SK-N-SH (cell line): ENCODE results near the gene OR52E6. TPM values are rescaled to one million over a fixed set of nuclear protein-coding genes. Genes with fewer than 3 reads are reported as not detected.

ENCODE experiments used
- CTCF ChIA-PET: fragments of 300-600, 350-600 bp; formaldehyde crosslinking; extraction: SDS; loops from one replicate; lab custom pipeline; 2021; lab: Yijun Ruan, JAX
- POLR2A ChIA-PET: fragments of 350-600 bp; sonication (Branson Sonifier 250); formaldehyde crosslinking; extraction: SDS; loops from one replicate; lab custom pipeline; 2020; ENCODE audit warnings: antibody characterized with exemption, inconsistent platforms; lab: Yijun Ruan, JAX
- DNase-seq: peaks from one replicate; pipeline ENCODE4 v3.0.0; 2012
- H2AFZ ChIP-seq: fragments of 200-600 bp; sonication (generic); 2 replicates; pipeline ENCODE4 v1.8.1; 2016; ENCODE audit warnings: antibody characterized with exemption, mild to moderate bottlenecking, low read depth
- H3F3A ChIP-seq: fragments of 200-600 bp; sonication (generic); replicated peaks from 2 replicates; pipeline ENCODE3; 2016; ENCODE audit warnings: antibody characterized with exemption, mild to moderate bottlenecking; ENCODE audit not compliant: insufficient read depth
- H3K27ac ChIP-seq, 2 experiments: fragments of 200-500 bp in 1 of 2; fragments of 200-600 bp in 1 of 2; sonication (Bioruptor generic) in 1 of 2; sonication (generic), shearing (Covaris generic) in 1 of 2; 2 replicates each; pipeline versions ENCODE4 v1.5.1 to v1.6.1; 2014 to 2016; ENCODE audit warnings: low read depth in 2 of 2, inconsistent platforms in 1 of 2, low read length in 1 of 2, mild to moderate bottlenecking in 1 of 2, mixed read lengths in 1 of 2
- H3K27me3 ChIP-seq: fragments of 200-600 bp; sonication (generic), shearing (Covaris generic); 2 replicates; pipeline ENCODE4 v1.6.1; 2016; ENCODE audit warnings: mixed run types; ENCODE audit not compliant: insufficient read depth
- H3K36me3 ChIP-seq, 2 experiments: fragments of 200-500 bp in 1 of 2; fragments of 200-600 bp in 1 of 2; sonication (Bioruptor generic) in 1 of 2; sonication (generic) in 1 of 2; replicated peaks in 1 of 2; 2 replicates each; pipeline versions ENCODE3 to v1.5.1; 2014 to 2016; ENCODE audit warnings: low read length in 1 of 2, mild to moderate bottlenecking in 1 of 2; ENCODE audit not compliant: insufficient read depth in 2 of 2, control insufficient read depth in 1 of 2
- H3K4me1 ChIP-seq, 2 experiments: fragments of 200-500 bp in 1 of 2; fragments of 200-600 bp in 1 of 2; sonication (Bioruptor generic) in 1 of 2; sonication (generic), shearing (Covaris generic) in 1 of 2; 2 replicates each; pipeline versions ENCODE4 v1.5.1 to v1.6.1; 2014 to 2016; ENCODE audit warnings: low read depth in 1 of 2, low read length in 1 of 2, mixed run types in 1 of 2; ENCODE audit not compliant: insufficient read depth in 2 of 2, control insufficient read depth in 1 of 2
- H3K4me2 ChIP-seq: fragments of 200-600 bp; sonication (generic), shearing (Covaris generic); 2 replicates; pipeline ENCODE4 v1.6.1; 2017; ENCODE audit warnings: mixed run types
- H3K4me3 ChIP-seq, 2 experiments: fragments of 200-500 bp in 1 of 2; fragments of 200-600 bp in 1 of 2; sonication (Bioruptor generic) in 1 of 2; sonication (generic), shearing (Covaris generic) in 1 of 2; 2 replicates each; pipeline versions ENCODE4 v1.5.1 to v1.8.1; 2014 to 2016; ENCODE audit warnings: low read depth in 2 of 2, inconsistent platforms in 1 of 2, low read length in 1 of 2, mild to moderate bottlenecking in 1 of 2, mixed read lengths in 1 of 2, moderate library complexity in 1 of 2
- H3K79me2 ChIP-seq: fragments of 200-600 bp; sonication (generic); 2 replicates; pipeline ENCODE4 v1.8.1; 2017; ENCODE audit warnings: mild to moderate bottlenecking; ENCODE audit not compliant: insufficient read depth
- H3K9ac ChIP-seq: fragments of 200-600 bp; sonication (generic); 2 replicates; pipeline ENCODE4 v1.6.1; 2017; ENCODE audit warnings: mixed run types
- H3K9me2 ChIP-seq: fragments of 200-600 bp; sonication (generic); 2 replicates; pipeline ENCODE4 v1.6.1; 2017; ENCODE audit warnings: mixed run types
- H3K9me3 ChIP-seq: fragments of 200-600 bp; sonication (generic); 2 replicates; pipeline ENCODE4 v1.6.1; 2017; ENCODE audit warnings: mixed run types, mild to moderate bottlenecking, moderate library complexity
- H4K20me1 ChIP-seq: fragments of 200-600 bp; sonication (generic); 2 replicates; pipeline ENCODE4 v1.6.1; 2017; ENCODE audit warnings: mild to moderate bottlenecking, mixed run types; ENCODE audit not compliant: insufficient read depth
- EZH2phosphoT487 ChIP-seq: fragments of 200-600 bp; sonication (generic); IDR thresholded peaks from 2 replicates; pipeline ENCODE4 v1.6.1; 2017; ENCODE audit warnings: low read depth, mixed run types, mild to moderate bottlenecking, antibody characterized with exemption, moderate library complexity, borderline replicate concordance
- FOSL2 ChIP-seq: IDR thresholded peaks from 2 replicates; pipeline ENCODE4 v1.4.0; 2012; ENCODE audit warnings: low read depth, mild to moderate bottlenecking, moderate library complexity, borderline replicate concordance
- FOXJ3 ChIP-seq: sonication (generic); formaldehyde crosslinking; IDR thresholded peaks from 2 replicates; pipeline ENCODE4 v1.5.1; 2020; ENCODE audit warnings: mild to moderate bottlenecking, missing genetic modification reagents
- GABPA ChIP-seq: IDR thresholded peaks from 2 replicates; pipeline ENCODE4 v1.4.0; 2012; ENCODE audit warnings: low read depth, mild to moderate bottlenecking
- JUND ChIP-seq: IDR thresholded peaks from 2 replicates; pipeline ENCODE4 v1.4.0; 2012
- POLR2AphosphoS5 ChIP-seq: IDR thresholded peaks from 2 replicates; pipeline ENCODE4 v1.6.1; 2012; ENCODE audit warnings: low read depth, low read length
- RCOR1 ChIP-seq: fragments of 150-350 bp; IDR thresholded peaks from 2 replicates; pipeline ENCODE4 v1.6.1; 2017; ENCODE audit warnings: antibody characterized with exemption, low read length
- RFX5 ChIP-seq: IDR thresholded peaks from 2 replicates; pipeline ENCODE4 v1.6.1; 2012; ENCODE audit warnings: mild to moderate bottlenecking, improper control_type of control experiment, low read length
- RXRA ChIP-seq: IDR thresholded peaks from 2 replicates; pipeline ENCODE4 v1.4.0; 2012; ENCODE audit warnings: low read depth, mild to moderate bottlenecking, borderline replicate concordance
- TAF1 ChIP-seq: IDR thresholded peaks from 2 replicates; pipeline ENCODE4 v1.6.1; 2012; ENCODE audit warnings: low read depth, mild to moderate bottlenecking, low read length, moderate library complexity, borderline replicate concordance
- WGBS: methylation state at CpG from one replicate; pipeline ENCODE4 v1.1.6; 2017; ENCODE audit warnings: low lambda C conversion rate; 5-methylcytosine and 5-hydroxymethylcytosine counted together
- polyA plus RNA-seq, 3 experiments: library from polyadenylated mRNA; depleted of rRNA; stranded (reverse); fragments of >200 nt; gene quantifications; 2 replicates each; pipeline ENCODE4 v1.2.3, GENCODE V29; 2012
- TF ChIP-seq, protein P1 (sequence below): fragments of 150-350 bp; IDR thresholded peaks from 2 replicates; pipeline ENCODE4 v1.6.1; 2016; ENCODE audit warnings: mild to moderate bottlenecking, low read depth, low read length
- TF ChIP-seq, protein P2 (sequence below): IDR thresholded peaks from 2 replicates; pipeline ENCODE4; 2012
- TF ChIP-seq, protein P3 (sequence below): IDR thresholded peaks from 2 replicates; pipeline ENCODE4 v1.4.0; 2012; ENCODE audit warnings: low read depth, borderline replicate concordance
- TF ChIP-seq, protein P4 (sequence below): fragments of 150-350 bp; IDR thresholded peaks from 2 replicates; pipeline ENCODE4 v1.6.1; 2017; ENCODE audit warnings: antibody characterized with exemption, low read length, low read depth, borderline replicate concordance
- TF ChIP-seq, protein P5 (sequence below): IDR thresholded peaks from 2 replicates; pipeline ENCODE4 v1.4.0; 2012; ENCODE audit warnings: low read depth, borderline replicate concordance
- TF ChIP-seq, protein P6 (sequence below): IDR thresholded peaks from 2 replicates; pipeline ENCODE4 v1.6.1; 2012; ENCODE audit warnings: mild to moderate bottlenecking, low read depth, low read length, moderate library complexity

OR52E6 gene
- polyA plus RNA-seq, 1 of the 3 experiments (the other 2 are of a cell fraction): not detected

DNA sequence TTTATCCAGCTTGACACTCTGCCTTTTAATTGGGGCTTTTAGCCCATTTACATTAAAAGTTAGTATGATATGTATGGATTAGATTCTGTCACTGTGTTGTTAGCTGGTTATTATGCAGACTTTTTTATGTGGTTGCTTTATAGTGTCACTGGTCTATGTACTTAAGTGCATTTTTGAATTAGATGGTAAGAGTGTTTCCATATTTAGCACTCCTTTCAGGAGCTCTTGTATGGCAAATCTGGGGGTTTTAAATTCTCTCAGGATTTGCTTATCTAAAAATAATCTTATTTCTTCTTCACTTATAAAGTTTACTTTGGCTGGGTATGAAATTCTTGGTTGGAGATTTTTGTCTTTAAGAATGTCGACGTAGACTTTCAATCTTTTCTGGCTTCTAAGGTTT lies 4.0 kb downstream of the OR52E6 start:
- no peaks in the 10 kb centered on the region for H3K9me2 ChIP-seq
- no peak overlapping the region for H3K4me2 ChIP-seq
- H3K27me3 ChIP-seq: no peaks in the 10 kb centered on the region
- no peak overlapping the region for H3K4me3 ChIP-seq
- H3K4me1 ChIP-seq: no peaks in the 10 kb centered on the region
- no peaks in the 10 kb centered on the region for H3K79me2 ChIP-seq
- no peaks in the 10 kb centered on the region for H3K9me3 ChIP-seq
- WGBS: 0% methylated on average over 2 of the region's 2 CpGs
- H3F3A ChIP-seq: no peaks in the 10 kb centered on the region
- H3K9ac ChIP-seq: no peak overlapping the region
- no peak overlapping the region for H3K27ac ChIP-seq
- no peaks in the 10 kb centered on the region for H4K20me1 ChIP-seq
- no peak overlapping the region for H2AFZ ChIP-seq
- TF ChIP-seq, protein P1, sequence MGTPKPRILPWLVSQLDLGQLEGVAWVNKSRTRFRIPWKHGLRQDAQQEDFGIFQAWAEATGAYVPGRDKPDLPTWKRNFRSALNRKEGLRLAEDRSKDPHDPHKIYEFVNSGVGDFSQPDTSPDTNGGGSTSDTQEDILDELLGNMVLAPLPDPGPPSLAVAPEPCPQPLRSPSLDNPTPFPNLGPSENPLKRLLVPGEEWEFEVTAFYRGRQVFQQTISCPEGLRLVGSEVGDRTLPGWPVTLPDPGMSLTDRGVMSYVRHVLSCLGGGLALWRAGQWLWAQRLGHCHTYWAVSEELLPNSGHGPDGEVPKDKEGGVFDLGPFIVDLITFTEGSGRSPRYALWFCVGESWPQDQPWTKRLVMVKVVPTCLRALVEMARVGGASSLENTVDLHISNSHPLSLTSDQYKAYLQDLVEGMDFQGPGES: no peak
- no peak for TF ChIP-seq POLR2AphosphoS5
- TF ChIP-seq, protein P2, sequence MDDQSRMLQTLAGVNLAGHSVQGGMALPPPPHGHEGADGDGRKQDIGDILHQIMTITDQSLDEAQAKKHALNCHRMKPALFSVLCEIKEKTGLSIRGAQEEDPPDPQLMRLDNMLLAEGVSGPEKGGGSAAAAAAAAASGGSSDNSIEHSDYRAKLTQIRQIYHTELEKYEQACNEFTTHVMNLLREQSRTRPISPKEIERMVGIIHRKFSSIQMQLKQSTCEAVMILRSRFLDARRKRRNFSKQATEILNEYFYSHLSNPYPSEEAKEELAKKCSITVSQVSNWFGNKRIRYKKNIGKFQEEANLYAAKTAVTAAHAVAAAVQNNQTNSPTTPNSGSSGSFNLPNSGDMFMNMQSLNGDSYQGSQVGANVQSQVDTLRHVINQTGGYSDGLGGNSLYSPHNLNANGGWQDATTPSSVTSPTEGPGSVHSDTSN: no peak
- no peak for TF ChIP-seq GABPA
- TF ChIP-seq FOSL2: no peak
- TF ChIP-seq EZH2phosphoT487: no peak
- TF ChIP-seq, protein P3, sequence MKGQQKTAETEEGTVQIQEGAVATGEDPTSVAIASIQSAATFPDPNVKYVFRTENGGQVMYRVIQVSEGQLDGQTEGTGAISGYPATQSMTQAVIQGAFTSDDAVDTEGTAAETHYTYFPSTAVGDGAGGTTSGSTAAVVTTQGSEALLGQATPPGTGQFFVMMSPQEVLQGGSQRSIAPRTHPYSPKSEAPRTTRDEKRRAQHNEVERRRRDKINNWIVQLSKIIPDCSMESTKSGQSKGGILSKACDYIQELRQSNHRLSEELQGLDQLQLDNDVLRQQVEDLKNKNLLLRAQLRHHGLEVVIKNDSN: no peak
- TF ChIP-seq RXRA: no peak
- TF ChIP-seq TAF1: no peak
- no peak for TF ChIP-seq FOXJ3
- TF ChIP-seq, protein P4, sequence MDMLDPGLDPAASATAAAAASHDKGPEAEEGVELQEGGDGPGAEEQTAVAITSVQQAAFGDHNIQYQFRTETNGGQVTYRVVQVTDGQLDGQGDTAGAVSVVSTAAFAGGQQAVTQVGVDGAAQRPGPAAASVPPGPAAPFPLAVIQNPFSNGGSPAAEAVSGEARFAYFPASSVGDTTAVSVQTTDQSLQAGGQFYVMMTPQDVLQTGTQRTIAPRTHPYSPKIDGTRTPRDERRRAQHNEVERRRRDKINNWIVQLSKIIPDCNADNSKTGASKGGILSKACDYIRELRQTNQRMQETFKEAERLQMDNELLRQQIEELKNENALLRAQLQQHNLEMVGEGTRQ: no peak
- TF ChIP-seq RCOR1: no peak
- TF ChIP-seq, protein P5, sequence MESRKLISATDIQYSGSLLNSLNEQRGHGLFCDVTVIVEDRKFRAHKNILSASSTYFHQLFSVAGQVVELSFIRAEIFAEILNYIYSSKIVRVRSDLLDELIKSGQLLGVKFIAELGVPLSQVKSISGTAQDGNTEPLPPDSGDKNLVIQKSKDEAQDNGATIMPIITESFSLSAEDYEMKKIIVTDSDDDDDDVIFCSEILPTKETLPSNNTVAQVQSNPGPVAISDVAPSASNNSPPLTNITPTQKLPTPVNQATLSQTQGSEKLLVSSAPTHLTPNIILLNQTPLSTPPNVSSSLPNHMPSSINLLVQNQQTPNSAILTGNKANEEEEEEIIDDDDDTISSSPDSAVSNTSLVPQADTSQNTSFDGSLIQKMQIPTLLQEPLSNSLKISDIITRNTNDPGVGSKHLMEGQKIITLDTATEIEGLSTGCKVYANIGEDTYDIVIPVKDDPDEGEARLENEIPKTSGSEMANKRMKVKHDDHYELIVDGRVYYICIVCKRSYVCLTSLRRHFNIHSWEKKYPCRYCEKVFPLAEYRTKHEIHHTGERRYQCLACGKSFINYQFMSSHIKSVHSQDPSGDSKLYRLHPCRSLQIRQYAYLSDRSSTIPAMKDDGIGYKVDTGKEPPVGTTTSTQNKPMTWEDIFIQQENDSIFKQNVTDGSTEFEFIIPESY: no peak
- TF ChIP-seq, protein P6, sequence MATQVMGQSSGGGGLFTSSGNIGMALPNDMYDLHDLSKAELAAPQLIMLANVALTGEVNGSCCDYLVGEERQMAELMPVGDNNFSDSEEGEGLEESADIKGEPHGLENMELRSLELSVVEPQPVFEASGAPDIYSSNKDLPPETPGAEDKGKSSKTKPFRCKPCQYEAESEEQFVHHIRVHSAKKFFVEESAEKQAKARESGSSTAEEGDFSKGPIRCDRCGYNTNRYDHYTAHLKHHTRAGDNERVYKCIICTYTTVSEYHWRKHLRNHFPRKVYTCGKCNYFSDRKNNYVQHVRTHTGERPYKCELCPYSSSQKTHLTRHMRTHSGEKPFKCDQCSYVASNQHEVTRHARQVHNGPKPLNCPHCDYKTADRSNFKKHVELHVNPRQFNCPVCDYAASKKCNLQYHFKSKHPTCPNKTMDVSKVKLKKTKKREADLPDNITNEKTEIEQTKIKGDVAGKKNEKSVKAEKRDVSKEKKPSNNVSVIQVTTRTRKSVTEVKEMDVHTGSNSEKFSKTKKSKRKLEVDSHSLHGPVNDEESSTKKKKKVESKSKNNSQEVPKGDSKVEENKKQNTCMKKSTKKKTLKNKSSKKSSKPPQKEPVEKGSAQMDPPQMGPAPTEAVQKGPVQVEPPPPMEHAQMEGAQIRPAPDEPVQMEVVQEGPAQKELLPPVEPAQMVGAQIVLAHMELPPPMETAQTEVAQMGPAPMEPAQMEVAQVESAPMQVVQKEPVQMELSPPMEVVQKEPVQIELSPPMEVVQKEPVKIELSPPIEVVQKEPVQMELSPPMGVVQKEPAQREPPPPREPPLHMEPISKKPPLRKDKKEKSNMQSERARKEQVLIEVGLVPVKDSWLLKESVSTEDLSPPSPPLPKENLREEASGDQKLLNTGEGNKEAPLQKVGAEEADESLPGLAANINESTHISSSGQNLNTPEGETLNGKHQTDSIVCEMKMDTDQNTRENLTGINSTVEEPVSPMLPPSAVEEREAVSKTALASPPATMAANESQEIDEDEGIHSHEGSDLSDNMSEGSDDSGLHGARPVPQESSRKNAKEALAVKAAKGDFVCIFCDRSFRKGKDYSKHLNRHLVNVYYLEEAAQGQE: no peak
- no peak for TF ChIP-seq RFX5
- TF ChIP-seq JUND: no peak
- H3K36me3 ChIP-seq: no peaks in the 10 kb centered on the region
- CTCF ChIA-PET: no interaction called here
- POLR2A ChIA-PET: no interaction called here
- DNase-seq: no peak
